Activated naive CD4-positive, alpha-beta T cell treated with anti-CD3 and anti-CD28 coated beads for 36 hours (primary cell): ENCODE results near the gene SLX9. TPM values are rescaled to one million over a fixed set of nuclear protein-coding genes. Genes with fewer than 3 reads are reported as not detected.

Source experiments
- CTCF ChIA-PET: fragments of 350-600 bp; sonication (Branson Sonifier 250); formaldehyde crosslinking; loops from one replicate; lab custom pipeline; 2021; ENCODE audit warnings: antibody characterized with exemption; lab: Charles Lee
- DNase-seq: peaks from one replicate; pipeline ENCODE4 v3.0.0-alpha.2; 2020
- H3K27ac Mint-ChIP-seq: one replicate; pipeline ENCODE4 v1.8.0; 2021; ENCODE audit warnings: mild to moderate bottlenecking, mixed read lengths
- H3K27me3 Mint-ChIP-seq: one replicate; pipeline ENCODE4 v1.8.0; 2021; ENCODE audit warnings: low read depth, mixed read lengths
- H3K36me3 Mint-ChIP-seq: one replicate; pipeline ENCODE4 v1.8.0; 2021; ENCODE audit warnings: low read depth, mixed read lengths
- H3K4me1 Mint-ChIP-seq: one replicate; pipeline ENCODE4 v1.8.0; 2021; ENCODE audit warnings: low read depth, mixed read lengths
- H3K4me3 Mint-ChIP-seq: one replicate; pipeline ENCODE4 v1.8.0; 2021; ENCODE audit warnings: mild to moderate bottlenecking, moderate library complexity, mixed read lengths
- H3K9me3 Mint-ChIP-seq: one replicate; pipeline ENCODE4 v1.8.0; 2021; ENCODE audit warnings: mixed read lengths
- intact Hi-C: fragments of 100-400 bp; cut with micrococcal nuclease; formaldehyde crosslinking; loops from one replicate; pipeline ENCODE4 v1.15.1; 2023
- total RNA-seq, 2 experiments: library from RNA; stranded (reverse); gene quantifications; one replicate each; pipeline ENCODE4 v1.2.3, GENCODE V29; 2021

Gene SLX9
- total RNA-seq, 2 experiments from 2014 or later: 61.8 to 63.4 TPM

DNA sequence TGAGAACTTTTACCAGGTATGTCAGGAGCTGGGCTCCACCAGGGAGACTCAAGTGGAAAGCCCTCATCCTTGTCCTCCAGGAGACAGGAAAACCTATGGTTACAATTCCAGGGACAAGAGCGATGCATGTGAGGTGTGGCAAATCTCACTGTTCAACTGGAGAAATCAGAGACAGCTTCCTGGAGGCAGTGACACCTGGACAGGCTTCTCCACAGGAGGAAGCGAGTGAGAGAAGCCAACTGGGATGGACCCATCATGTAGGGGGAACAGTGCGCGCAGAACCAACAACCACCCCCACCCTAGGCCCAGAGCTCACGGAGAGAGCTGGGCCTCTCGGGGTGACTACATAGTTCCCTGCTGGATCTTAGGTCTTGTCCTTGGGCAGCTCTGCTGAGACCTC lies 5.6 kb upstream of the SLX9 start:
- peaks cover 30% of the 10 kb centered on the region for H3K4me1 Mint-ChIP-seq
- H3K4me3 Mint-ChIP-seq: no peak overlapping the region
- CTCF ChIA-PET: interaction anchor here (0.9 to 4.3 kb wide), 5 partner anchors 9 to 141 kb away, joined by 3 to 43 read pairs (median 5); no protein-coding TSS in a partner anchor
- intact Hi-C loops: loop anchor here (5.0 kb wide), 1 partner anchor 422 kb away; no protein-coding TSS in a partner anchor
- H3K9me3 Mint-ChIP-seq: no peaks in the 10 kb centered on the region
- no peaks in the 10 kb centered on the region for H3K27me3 Mint-ChIP-seq
- DNase-seq: no peak
- H3K36me3 Mint-ChIP-seq: peaks cover 2% of the 10 kb centered on the region
- H3K27ac Mint-ChIP-seq: no peak overlapping the region

DNA sequence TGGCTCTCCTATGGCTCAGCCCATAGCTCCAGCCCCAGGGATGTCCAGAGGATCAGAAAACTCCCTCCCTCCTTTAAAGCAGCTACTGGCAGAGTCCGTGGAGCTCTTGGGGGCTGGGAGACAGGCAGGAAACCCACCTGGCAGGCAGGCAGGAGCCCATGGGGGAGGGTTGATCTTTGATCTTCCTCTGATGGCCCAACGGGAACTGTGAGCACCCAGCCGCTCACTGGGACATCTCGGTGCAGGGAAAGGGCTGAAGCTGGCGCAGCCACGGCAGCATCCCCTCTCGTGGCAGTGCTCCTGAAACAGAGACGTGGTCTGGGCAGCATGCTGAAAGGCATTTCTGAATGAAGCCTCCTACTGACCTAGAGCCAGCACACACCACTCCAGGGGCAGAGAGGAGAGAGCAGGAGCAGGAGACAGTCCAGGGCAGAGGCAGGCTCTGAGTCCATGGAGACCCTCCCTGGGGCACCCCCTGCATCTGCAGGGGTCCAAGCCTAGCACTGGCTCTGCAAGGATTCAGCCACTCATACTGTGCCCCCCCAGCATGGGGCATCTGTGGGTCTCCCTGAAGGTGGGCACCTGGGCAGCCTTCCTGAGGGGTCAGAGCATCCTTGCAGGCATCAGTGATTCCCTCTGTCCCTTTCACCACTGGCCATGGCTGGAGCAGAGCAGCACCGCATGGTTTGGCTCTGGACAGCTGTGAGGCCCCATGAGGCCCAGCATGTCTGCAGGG lies 4.9 kb upstream of the SLX9 start:
- Mint-ChIP-seq H3K9me3 (no peaks in the 10 kb centered on the region), H3K36me3 (peaks cover 2% of the 10 kb centered on the region), H3K4me1 (peaks cover 27% of the 10 kb centered on the region), H3K4me3 (no peak overlapping the region), H3K27ac (no peak overlapping the region), H3K27me3 (no peaks in the 10 kb centered on the region)
- intact Hi-C loops: loop anchor here (5.0 kb wide), 1 partner anchor 423 kb away; no protein-coding TSS in a partner anchor
- CTCF ChIA-PET: interaction anchor here (0.9 to 4.3 kb wide), 5 partner anchors 8 to 142 kb away, joined by 3 to 43 read pairs (median 5); no protein-coding TSS in a partner anchor
- no peak for DNase-seq

DNA sequence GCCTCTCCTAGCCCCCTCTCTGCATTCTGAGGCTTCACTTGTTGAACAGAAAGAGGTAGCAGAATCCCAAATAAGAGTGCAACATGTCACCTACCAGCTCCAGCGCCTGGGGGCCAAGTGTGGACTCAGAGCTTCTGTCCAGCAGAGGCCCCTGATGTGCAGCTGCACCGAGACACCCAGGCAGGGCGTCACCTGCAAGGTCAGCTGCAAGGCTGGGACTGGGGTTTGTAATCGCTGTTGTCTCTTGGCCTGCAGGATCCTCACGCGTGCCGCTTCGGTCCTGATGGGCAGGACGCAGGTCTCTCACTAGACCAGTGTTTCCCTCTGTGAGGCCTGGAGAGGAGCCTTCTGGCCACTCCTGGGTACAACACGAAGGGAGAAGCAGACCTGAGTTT lies 4.3 kb upstream of the SLX9 start:
- intact Hi-C loops: no loop called here
- Mint-ChIP-seq H3K4me3 (no peak overlapping the region), H3K36me3 (peaks cover 3% of the 10 kb centered on the region), H3K27me3 (no peaks in the 10 kb centered on the region), H3K27ac (no peak overlapping the region), H3K4me1 (peaks cover 22% of the 10 kb centered on the region), H3K9me3 (no peaks in the 10 kb centered on the region)
- CTCF ChIA-PET: interaction anchor here (0.6 to 4.3 kb wide), 3 partner anchors 8 to 203 kb away, joined by 3 to 43 read pairs (median 5); no protein-coding TSS in a partner anchor
- DNase-seq: no peak

DNA sequence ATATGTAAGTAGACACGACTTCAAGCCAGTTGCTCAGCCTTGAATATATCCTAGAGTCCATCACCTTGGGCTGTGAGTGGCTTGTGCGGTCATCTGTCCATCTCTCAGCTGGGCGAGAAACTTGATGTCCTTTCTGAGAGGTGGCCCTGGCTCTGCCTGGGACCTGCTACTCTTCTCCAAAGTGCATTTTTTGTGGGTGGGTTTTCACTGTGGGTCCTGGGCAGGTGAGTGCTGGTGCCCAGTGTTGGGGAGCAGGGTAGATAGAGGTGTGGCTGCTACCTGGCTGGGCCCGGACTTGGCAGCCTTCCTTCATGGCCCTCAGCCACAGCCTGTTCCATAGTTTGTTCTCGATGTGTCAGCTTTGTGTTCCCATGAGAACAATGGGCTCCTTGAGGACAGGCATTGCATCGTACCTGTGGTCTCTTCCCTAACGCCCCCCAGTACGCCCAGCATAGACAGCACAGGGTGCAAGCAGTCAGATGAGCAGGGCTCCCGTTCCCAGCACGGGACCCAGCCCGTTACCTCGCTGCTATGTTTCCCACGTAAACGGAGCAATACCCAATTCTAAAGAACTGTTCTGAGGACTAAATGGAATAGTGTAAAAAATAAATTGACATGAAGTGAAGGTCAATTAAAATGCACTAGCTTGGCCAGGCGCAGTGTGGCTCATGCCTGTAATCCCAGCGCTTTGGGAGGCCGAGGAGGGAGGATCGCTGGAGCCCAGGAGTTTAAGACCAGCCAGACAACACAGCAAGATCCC lies 877 bp upstream of the SLX9 start:
- intact Hi-C loops: no loop called here
- peaks cover 39% of the 10 kb centered on the region for H3K4me1 Mint-ChIP-seq
- no peak for DNase-seq
- H3K9me3 Mint-ChIP-seq: no peaks in the 10 kb centered on the region
- H3K36me3 Mint-ChIP-seq: peaks cover 13% of the 10 kb centered on the region
- peak overlapping the region; percentile 86 for H3K27ac Mint-ChIP-seq
- CTCF ChIA-PET: no interaction called here
- peak overlapping the region; percentile 80 for H3K4me3 Mint-ChIP-seq
- no peaks in the 10 kb centered on the region for H3K27me3 Mint-ChIP-seq

DNA sequence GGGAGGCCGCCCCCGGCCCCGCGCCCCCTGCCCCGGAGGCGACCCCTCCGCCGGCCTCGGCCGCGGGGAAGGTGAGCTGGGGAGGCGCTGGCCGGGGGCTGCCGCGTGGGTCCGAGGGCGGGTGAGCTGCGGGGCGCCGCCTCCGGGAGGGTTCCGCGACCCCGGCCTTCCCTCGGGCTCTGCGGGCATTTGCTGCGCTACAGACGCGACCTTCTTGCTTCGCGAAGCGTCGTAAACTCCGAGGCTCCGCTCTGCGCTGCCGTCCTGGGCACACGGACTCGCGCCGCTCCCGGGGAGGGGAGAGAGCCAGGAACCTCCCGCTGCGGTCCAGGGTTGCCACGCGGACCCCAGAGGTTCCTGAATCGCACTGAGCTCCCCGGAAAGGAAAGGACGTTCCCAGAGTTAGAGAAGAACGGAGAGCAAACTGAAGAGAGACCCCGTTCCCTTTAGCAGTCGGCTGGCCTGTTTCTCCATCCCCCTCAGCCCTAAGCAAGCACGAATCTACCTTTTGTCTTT lies 345 bp downstream of the SLX9 start:
- Mint-ChIP-seq H3K27ac (peak overlapping the region; percentile 28), H3K9me3 (no peaks in the 10 kb centered on the region), H3K27me3 (no peaks in the 10 kb centered on the region), H3K4me1 (peaks cover 42% of the 10 kb centered on the region), H3K4me3 (peak overlapping the region; percentile 80), H3K36me3 (peaks cover 21% of the 10 kb centered on the region)
- intact Hi-C loops: loop anchor here (5.0 kb wide), 1 partner anchor 137 kb away; no protein-coding TSS in a partner anchor
- CTCF ChIA-PET: interaction anchor here (0.6 to 1.7 kb wide), 4 partner anchors 9 to 198 kb away, joined by 4 to 10 read pairs (median 5); no protein-coding TSS in a partner anchor
- no peak for DNase-seq

DNA sequence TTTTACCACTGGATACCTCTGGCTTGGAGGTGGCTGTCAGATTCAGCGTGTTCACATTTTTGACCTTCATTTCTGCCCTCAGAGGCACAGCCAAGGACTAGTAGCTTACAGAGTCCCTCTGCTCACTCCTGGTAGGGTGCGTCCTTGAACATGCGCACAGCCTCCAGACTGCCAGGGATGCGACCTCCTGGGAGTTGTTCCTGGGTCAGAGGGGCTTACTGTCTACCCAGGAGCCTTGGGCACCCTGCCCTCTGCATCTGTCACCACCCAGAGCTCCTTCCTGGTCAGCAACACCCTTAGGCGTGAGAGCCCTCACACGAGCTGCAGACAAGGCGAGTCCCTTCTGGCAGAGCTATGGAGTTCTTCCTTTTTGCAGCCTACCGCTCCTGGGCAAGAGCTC lies 1.7 kb downstream of the SLX9 start:
- H3K27me3 Mint-ChIP-seq: no peaks in the 10 kb centered on the region
- peak overlapping the region; percentile 80 for H3K4me3 Mint-ChIP-seq
- H3K4me1 Mint-ChIP-seq: peaks cover 49% of the 10 kb centered on the region
- DNase-seq: no peak
- intact Hi-C loops: loop anchor here (5.0 kb wide), 1 partner anchor 136 kb away; no protein-coding TSS in a partner anchor
- CTCF ChIA-PET: interaction anchor here (0.6 to 1.5 kb wide), 9 partner anchors 8 to 217 kb away, joined by 3 to 10 read pairs (median 7); no protein-coding TSS in a partner anchor
- no peaks in the 10 kb centered on the region for H3K9me3 Mint-ChIP-seq
- no peak overlapping the region for H3K27ac Mint-ChIP-seq
- H3K36me3 Mint-ChIP-seq: peaks cover 25% of the 10 kb centered on the region

DNA sequence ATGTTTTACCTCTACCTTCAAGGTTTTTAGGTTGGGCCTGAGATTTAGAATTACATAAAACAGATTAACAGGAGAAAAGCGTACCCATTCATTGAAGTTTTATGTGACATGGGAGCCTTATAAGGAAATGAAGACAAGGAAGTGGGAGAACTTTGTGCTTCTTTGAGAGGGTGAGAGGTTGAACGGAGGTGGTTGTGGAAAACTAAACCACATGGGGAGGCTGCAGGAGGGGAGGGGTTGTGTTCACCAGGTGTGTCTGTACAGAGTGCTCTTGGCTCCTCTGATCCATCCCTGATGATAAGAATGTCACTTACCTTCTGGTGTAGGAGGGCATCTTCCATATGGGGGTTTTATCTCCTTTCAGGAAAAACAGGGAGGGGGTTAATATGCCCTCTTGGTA lies 2.7 kb downstream of the SLX9 start:
- H3K4me3 Mint-ChIP-seq: no peak overlapping the region
- DNase-seq: no peak
- peaks cover 49% of the 10 kb centered on the region for H3K4me1 Mint-ChIP-seq
- H3K9me3 Mint-ChIP-seq: no peaks in the 10 kb centered on the region
- peaks cover 25% of the 10 kb centered on the region for H3K36me3 Mint-ChIP-seq
- intact Hi-C loops: loop anchor here (5.0 kb wide), 1 partner anchor 135 kb away; no protein-coding TSS in a partner anchor
- H3K27ac Mint-ChIP-seq: no peak overlapping the region
- CTCF ChIA-PET: interaction anchor here (0.8 to 1.4 kb wide), 5 partner anchors 8 to 195 kb away, joined by 3 to 8 read pairs (median 5); no protein-coding TSS in a partner anchor
- H3K27me3 Mint-ChIP-seq: no peaks in the 10 kb centered on the region

DNA sequence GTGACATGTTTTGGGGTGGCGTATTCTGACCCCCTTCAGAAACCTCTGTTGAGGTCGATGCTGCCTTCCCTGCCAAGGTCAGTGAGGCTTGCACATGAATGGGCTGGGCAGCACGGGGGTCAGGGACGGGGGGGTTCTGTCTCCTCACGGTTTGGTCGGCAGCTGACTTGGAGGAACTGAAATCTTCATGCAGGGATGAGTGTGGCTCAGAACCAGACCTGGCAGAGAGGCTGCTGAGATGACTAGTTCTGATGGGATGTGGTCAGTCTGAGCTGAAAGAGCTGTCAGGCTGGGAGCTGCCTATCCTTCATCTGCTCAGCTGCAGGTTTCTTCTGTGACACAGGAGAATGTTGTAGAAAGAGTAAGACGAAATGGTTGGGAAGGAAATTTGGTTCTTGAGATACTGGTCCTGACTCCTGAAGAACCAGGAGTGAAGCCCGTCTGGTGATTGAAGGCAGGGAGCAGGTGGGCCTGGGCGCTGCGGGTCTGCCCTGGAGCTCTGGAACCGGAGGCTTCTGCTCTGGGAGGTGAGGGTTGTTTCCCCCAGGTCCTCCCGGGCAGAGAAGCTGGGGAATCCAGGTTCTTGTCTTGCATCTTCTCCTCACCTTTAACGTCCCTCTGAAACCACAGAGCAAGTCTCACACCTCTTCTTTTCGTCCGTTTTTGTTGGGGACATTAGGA lies 3.3 kb downstream of the SLX9 start:
- peaks cover 49% of the 10 kb centered on the region for H3K4me1 Mint-ChIP-seq

DNA sequence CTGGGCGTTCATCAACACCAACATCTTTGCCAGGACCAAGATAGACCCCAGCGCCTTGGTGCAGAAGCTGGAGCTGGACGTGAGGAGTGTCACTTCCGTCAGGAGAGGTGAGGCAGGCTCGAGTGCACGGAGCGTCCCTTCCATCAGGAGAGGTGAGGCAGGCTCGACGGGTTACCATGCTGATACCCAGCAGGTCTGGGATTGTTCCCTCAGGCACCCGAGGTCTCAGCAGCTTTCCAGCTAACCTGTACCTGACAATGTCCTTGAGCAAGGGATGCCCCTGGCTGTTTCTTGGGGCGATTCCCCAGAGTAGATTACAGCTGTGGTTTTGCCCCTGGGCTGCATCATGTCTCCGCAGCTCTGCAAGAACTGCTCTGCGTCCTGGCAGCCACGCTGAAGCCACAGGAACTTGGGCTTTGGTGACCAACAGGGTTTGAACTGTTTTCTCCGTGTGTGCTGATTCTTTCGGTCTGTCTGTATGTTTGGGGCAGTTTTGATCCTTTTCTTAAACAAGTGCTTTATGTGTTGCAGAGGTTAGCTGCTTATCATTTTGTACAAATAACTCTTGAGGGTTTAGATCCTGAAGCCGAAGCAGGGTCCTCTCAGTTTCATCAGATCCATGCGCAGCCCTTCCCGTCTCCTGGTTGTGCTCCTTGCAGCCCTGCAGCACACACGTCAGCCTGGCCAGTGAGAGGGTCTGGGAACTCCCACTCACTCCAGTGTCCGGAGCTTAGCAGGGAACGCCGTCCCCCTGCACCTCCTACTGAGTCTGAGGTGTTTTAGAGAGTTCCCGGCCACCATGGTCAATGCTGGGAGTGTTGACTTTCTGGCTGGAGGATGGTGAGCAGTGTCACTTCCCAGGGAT lies 4.1 kb downstream of the SLX9 start:
- intact Hi-C loops: loop anchor here (5.0 kb wide), 1 partner anchor 133 kb away; no protein-coding TSS in a partner anchor
- no peak overlapping the region for H3K4me3 Mint-ChIP-seq
- H3K36me3 Mint-ChIP-seq: peaks cover 24% of the 10 kb centered on the region
- CTCF ChIA-PET: interaction anchor here (1.2 to 8.5 kb wide), 4 partner anchors 10 to 193 kb away, joined by 3 to 100 read pairs (median 8); no protein-coding TSS in a partner anchor
- H3K4me1 Mint-ChIP-seq: peaks cover 43% of the 10 kb centered on the region
- H3K9me3 Mint-ChIP-seq: no peaks in the 10 kb centered on the region
- no peaks in the 10 kb centered on the region for H3K27me3 Mint-ChIP-seq
- no peak for DNase-seq
- no peak overlapping the region for H3K27ac Mint-ChIP-seq

More for the DNA sequence above, 3.3 kb downstream of the SLX9 start:
- Mint-ChIP-seq H3K27ac (no peak overlapping the region), H3K36me3 (peaks cover 25% of the 10 kb centered on the region), H3K4me3 (no peak overlapping the region), H3K27me3 (no peaks in the 10 kb centered on the region), H3K9me3 (no peaks in the 10 kb centered on the region)
- no peak for DNase-seq
- CTCF ChIA-PET: interaction anchor here (1.4 to 8.5 kb wide), 3 partner anchors 9 to 194 kb away, joined by 5 to 100 read pairs (median 11); no protein-coding TSS in a partner anchor
- intact Hi-C loops: loop anchor here (5.0 kb wide), 1 partner anchor 134 kb away; no protein-coding TSS in a partner anchor

DNA sequence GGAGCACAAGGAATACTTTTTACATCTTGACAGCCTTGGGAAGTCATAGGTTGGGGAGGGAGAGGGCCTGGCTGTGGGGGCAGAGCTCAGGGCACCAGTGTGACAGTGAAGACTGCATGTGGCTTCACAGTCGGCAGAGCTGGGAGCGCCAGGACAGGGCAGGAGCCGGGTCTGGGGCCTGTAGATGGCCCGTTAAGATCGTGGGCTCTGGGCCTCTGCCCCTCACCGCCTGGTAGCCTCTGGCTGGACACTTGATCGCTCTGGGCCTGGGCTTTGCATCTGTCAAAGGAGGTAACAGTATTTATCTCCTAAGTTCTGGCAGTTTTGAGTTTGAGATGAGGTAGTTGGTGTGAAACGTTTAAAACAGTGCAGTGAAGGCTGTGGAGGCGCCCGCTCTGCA lies 4.8 kb downstream of the SLX9 start:
- Mint-ChIP-seq H3K4me1 (peaks cover 37% of the 10 kb centered on the region), H3K4me3 (no peak overlapping the region), H3K27me3 (no peaks in the 10 kb centered on the region), H3K27ac (no peak overlapping the region), H3K9me3 (no peaks in the 10 kb centered on the region), H3K36me3 (peaks cover 22% of the 10 kb centered on the region)
- CTCF ChIA-PET: interaction anchor here (1.2 to 8.5 kb wide), 3 partner anchors 145 to 194 kb away, joined by 3 to 100 read pairs (median 82); no protein-coding TSS in a partner anchor
- DNase-seq: no peak
- intact Hi-C loops: loop anchor here (5.0 kb wide), 1 partner anchor 133 kb away; no protein-coding TSS in a partner anchor
